Measurements from ENCODE around the gene SPATA46. TPM values are rescaled to one million over a fixed set of nuclear protein-coding genes. Genes with fewer than 3 reads are reported as not detected.

The SPATA46 gene
- total and polyA plus RNA-seq, 2 of the 8 experiments (the other 6 are each of a cell fraction or from before 2014, with no cell fraction given), result not detected

DNA sequence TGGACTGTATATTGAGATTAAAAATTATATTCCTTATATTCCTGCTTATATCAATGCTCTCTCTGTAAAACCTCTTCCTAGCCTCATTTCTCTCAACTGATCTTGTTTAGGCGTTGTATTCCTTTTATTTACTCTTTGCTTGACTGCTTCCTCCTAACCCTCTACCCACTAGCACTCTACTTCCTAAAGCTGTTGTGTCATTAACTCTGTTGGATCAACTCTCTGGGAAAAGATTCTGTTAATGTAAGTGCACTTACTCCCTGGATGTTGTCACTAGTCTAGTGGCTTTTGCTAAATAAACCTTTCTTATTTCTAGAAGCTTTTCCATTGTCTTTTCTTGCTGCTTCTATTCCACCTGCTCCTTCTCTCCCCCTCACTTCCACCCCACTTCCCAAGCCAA is 6.5 kb downstream of the SPATA46 start:
- no peak overlapping the region for H3K4me3 ChIP-seq (ENCODE audit: extremely low read depth in 1 of 4, insufficient read depth in 2 of 4, low read depth in 3 of 4, low read length in 4 of 4)
- CTCF ChIA-PET (ENCODE audit: partially characterized antibody), result interaction anchor here (1.0 to 2.1 kb wide), 3 partner anchors 13 to 106 kb away, joined by 3 to 6 read pairs (median 3); no protein-coding TSS in a partner anchor
- H3K9ac ChIP-seq (replicated peaks in 1 of 4; ENCODE audit: extremely low read depth in 1 of 4, low read depth in 3 of 4, low read length in 3 of 4), result no peak overlapping the region
- H4K20me1 ChIP-seq (replicated peaks in 1 of 2; ENCODE audit: control insufficient read depth in 1 of 2, insufficient read depth in 2 of 2, low read length in 2 of 2), result peaks cover 0 to 2% of the 10 kb centered on the region in 2 experiments
- no peaks in the 10 kb centered on the region for H3K23me2 ChIP-seq (ENCODE audit: low read depth, low read length)
- no peak overlapping the region for H3K18ac ChIP-seq (ENCODE audit: extremely low read depth, low read length)
- no peak overlapping the region for H4K5ac ChIP-seq (ENCODE audit: insufficient read length, low read depth, low read length)
- H2BK12ac ChIP-seq (ENCODE audit: low read depth, low read length), result no peak overlapping the region
- H2BK15ac ChIP-seq (ENCODE audit: low read length), result no peak overlapping the region
- H3K4me2 ChIP-seq (ENCODE audit: insufficient read depth in 1 of 2, low read depth in 2 of 2, low read length in 2 of 2), result no peak overlapping the region
- FAIRE-seq (no peak), DNase-seq (ENCODE audit: low read depth in 1 of 2, low spot score in 2 of 2) (no peak)
- H4K91ac ChIP-seq (replicated peaks; ENCODE audit: insufficient read length, low read length), result no peak overlapping the region
- no peak overlapping the region for H3K56ac ChIP-seq (replicated peaks; ENCODE audit: insufficient read length, low read depth, low read length)
- H2BK20ac ChIP-seq (ENCODE audit: low read length), result no peak overlapping the region
- no peak overlapping the region for H2BK120ac ChIP-seq (replicated peaks; ENCODE audit: low read depth, low read length)
- 86% methylated on average over 1 of the region's 1 CpG; no CpG with 5 or more reads in 1 of the 2 experiments for WGBS, 2 experiments (ENCODE audit: extremely low coverage in 1 of 2, insufficient coverage in 1 of 2, insufficient read length in 1 of 2, insufficient replicate concordance in 2 of 2, low coverage in 1 of 2, low lambda C conversion rate in 2 of 2, missing lambda C conversion rate in 1 of 2)
- H3K79me1 ChIP-seq (ENCODE audit: low read depth, low read length), result no peaks in the 10 kb centered on the region
- H2BK5ac ChIP-seq (ENCODE audit: low read depth, low read length), result no peak overlapping the region
- no peaks in the 10 kb centered on the region for H3K79me2 ChIP-seq (ENCODE audit: control insufficient read depth in 1 of 2, insufficient read depth in 2 of 2, low read length in 2 of 2)
- H2AFZ ChIP-seq (ENCODE audit: low read length), result no peak overlapping the region
- no peak overlapping the region for H3K23ac ChIP-seq (ENCODE audit: insufficient read length)
- no peak overlapping the region for H3K14ac ChIP-seq (ENCODE audit: insufficient read length)
- no peak overlapping the region for H4K8ac ChIP-seq (ENCODE audit: extremely low read depth, insufficient read depth, low read length)
- no peak overlapping the region for H2AK5ac ChIP-seq (ENCODE audit: low read depth, low read length)
- H3K27ac ChIP-seq (ENCODE audit: low read depth, low read length), result no peak overlapping the region
- no peaks in the 10 kb centered on the region for H3K4me1 ChIP-seq (replicated peaks in 1 of 4; ENCODE audit: control insufficient read depth in 3 of 4, insufficient read depth in 4 of 4, low read length in 3 of 4)
- POLR2A ChIA-PET (ENCODE audit: partially characterized antibody), result no interaction called here
- peaks cover 0 to 6% (median 1%) of the 10 kb centered on the region in 4 experiments; a peak in 1 of 8 replicates for H3K36me3 ChIP-seq (ENCODE audit: control insufficient read depth in 2 of 4, insufficient read depth in 4 of 4, low read length in 3 of 4)
- no peaks in the 10 kb centered on the region for H3K9me3 ChIP-seq (ENCODE audit: insufficient read depth in 2 of 2, low read depth in 1 of 2, low read length in 1 of 2)
- H3K27me3 ChIP-seq (replicated peaks in 1 of 4; ENCODE audit: control insufficient read depth in 3 of 4, extremely low read depth in 1 of 4, insufficient read depth in 3 of 4, low read length in 3 of 4), result no peaks in the 10 kb centered on the region
- no peak overlapping the region for H3K4ac ChIP-seq (replicated peaks; ENCODE audit: insufficient read length, low read depth, low read length)
- TF ChIP-seq, protein P1, sequence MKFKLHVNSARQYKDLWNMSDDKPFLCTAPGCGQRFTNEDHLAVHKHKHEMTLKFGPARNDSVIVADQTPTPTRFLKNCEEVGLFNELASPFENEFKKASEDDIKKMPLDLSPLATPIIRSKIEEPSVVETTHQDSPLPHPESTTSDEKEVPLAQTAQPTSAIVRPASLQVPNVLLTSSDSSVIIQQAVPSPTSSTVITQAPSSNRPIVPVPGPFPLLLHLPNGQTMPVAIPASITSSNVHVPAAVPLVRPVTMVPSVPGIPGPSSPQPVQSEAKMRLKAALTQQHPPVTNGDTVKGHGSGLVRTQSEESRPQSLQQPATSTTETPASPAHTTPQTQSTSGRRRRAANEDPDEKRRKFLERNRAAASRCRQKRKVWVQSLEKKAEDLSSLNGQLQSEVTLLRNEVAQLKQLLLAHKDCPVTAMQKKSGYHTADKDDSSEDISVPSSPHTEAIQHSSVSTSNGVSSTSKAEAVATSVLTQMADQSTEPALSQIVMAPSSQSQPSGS (IDR thresholded peaks at IDR 0.05; ENCODE audit: low read length), result no peak
- TF ChIP-seq SUZ12 (IDR thresholded peaks at IDR 0.05; ENCODE audit: low read length) (no peak), MAFK (IDR thresholded peaks at IDR 0.05; ENCODE audit: low read depth, low read length) (no peak), MAX (IDR thresholded peaks at IDR 0.05) (no peak)
